ENCODE results near the gene MX1. TPM values are rescaled to one million over a fixed set of nuclear protein-coding genes. Genes with fewer than 3 reads are reported as not detected.

The MX1 gene
- total RNA-seq, 1 donor from 2014 or later, result 3.3 TPM

DNA sequence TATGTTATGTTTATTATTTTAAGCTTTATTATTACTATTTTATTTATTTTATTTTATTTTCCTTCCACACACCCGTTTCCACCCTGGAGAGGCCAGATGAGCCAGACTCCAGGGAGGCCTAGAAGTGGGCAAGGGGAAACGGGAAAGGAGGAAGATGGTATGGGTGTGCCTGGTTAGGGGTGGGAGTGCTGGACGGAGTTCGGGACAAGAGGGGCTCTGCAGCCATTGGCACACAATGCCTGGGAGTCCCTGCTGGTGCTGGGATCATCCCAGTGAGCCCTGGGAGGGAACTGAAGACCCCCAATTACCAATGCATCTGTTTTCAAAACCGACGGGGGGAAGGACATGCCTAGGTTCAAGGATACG is 468 bp upstream of the MX1 start:
- TF ChIP-seq, protein P1, sequence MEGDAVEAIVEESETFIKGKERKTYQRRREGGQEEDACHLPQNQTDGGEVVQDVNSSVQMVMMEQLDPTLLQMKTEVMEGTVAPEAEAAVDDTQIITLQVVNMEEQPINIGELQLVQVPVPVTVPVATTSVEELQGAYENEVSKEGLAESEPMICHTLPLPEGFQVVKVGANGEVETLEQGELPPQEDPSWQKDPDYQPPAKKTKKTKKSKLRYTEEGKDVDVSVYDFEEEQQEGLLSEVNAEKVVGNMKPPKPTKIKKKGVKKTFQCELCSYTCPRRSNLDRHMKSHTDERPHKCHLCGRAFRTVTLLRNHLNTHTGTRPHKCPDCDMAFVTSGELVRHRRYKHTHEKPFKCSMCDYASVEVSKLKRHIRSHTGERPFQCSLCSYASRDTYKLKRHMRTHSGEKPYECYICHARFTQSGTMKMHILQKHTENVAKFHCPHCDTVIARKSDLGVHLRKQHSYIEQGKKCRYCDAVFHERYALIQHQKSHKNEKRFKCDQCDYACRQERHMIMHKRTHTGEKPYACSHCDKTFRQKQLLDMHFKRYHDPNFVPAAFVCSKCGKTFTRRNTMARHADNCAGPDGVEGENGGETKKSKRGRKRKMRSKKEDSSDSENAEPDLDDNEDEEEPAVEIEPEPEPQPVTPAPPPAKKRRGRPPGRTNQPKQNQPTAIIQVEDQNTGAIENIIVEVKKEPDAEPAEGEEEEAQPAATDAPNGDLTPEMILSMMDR (conservative IDR thresholded peaks at IDR 0.05), result no peak
- Mint-ChIP-seq H3K36me3 (ENCODE audit: low read depth) (no peaks in the 10 kb centered on the region), H3K4me1 (peaks cover 8% of the 10 kb centered on the region), H3K4me3 (no peak overlapping the region), H3K27ac (ENCODE audit: unreplicated experiment) (no peak overlapping the region), H3K27me3 (ENCODE audit: low read depth) (peaks cover 41% of the 10 kb centered on the region), H3K9me3 (no peaks in the 10 kb centered on the region)
- DNase-seq (ENCODE audit: low read depth, low spot score), result no peak

DNA sequence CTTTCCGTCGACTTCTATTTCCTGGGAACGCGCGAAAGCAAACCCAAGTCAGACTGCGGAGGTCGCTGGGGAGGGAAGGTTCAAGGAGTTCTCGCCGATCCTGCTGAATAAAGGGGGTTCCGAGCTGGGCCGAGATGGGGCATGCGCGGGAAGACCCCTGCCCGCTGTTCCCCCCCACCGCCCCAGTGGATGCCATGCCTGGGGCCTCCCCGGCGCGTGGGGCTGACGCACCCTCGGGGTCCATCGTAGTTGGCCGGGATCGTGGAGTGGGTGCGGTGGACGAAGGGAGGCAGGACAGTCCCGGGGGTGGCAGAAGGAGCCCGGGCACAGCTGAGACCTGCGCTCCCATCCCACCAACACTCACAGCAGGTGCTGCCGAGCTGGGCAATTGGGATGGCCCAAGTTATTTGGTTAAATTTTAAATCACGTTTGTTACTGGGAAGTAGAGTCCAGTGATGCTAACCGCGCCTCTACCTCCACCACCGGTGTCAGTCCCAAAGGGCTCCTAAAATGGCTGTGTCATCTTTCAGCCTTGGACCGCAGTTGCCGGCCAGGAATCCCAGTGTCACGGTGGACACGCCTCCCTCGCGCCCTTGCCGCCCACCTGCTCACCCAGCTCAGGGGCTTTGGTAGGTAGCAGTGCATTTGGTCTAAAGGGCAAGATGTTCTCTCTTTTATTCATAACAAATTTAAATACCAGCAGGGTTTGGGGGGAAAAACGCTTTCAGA is 801 bp downstream of the MX1 start:
- no peaks in the 10 kb centered on the region for H3K9me3 Mint-ChIP-seq
- peaks cover 41% of the 10 kb centered on the region for H3K27me3 Mint-ChIP-seq (ENCODE audit: low read depth)
- no peak for DNase-seq (ENCODE audit: low read depth, low spot score)
- H3K27ac Mint-ChIP-seq (ENCODE audit: unreplicated experiment), result no peak overlapping the region
- peak overlapping the region; percentile 23 for H3K4me3 Mint-ChIP-seq
- H3K36me3 Mint-ChIP-seq (ENCODE audit: low read depth), result no peaks in the 10 kb centered on the region
- H3K4me1 Mint-ChIP-seq, result no peaks in the 10 kb centered on the region
- TF ChIP-seq, protein P1 (conservative IDR thresholded peaks at IDR 0.05), result no peak

DNA sequence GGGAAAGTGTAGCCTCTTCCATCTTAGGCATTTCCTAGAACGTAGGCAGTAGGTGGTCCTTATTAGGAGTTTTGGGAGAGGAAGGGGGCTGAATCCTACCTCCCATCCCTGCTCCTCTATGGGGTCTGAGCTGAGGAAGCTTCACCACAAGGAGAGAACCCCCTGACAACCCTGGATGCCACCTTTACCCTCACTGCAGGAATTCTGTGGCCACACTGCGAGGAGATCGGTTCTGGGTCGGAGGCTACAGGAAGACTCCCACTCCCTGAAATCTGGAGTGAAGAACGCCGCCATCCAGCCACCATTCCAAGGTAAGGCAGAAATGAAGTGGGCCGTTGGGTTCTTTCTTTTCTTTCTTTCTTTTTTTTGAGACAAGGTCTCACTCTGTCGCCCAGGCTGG is 1.5 kb downstream of the MX1 start:
- no peaks in the 10 kb centered on the region for H3K4me1 Mint-ChIP-seq
- H3K27me3 Mint-ChIP-seq (ENCODE audit: low read depth), result peaks cover 41% of the 10 kb centered on the region
- no peaks in the 10 kb centered on the region for H3K9me3 Mint-ChIP-seq
- H3K27ac Mint-ChIP-seq (ENCODE audit: unreplicated experiment), result no peak overlapping the region
- no peak for DNase-seq (ENCODE audit: low read depth, low spot score)
- H3K4me3 Mint-ChIP-seq, result no peak overlapping the region
- TF ChIP-seq, protein P1 (conservative IDR thresholded peaks at IDR 0.05), result no peak
- H3K36me3 Mint-ChIP-seq (ENCODE audit: low read depth), result no peaks in the 10 kb centered on the region

DNA sequence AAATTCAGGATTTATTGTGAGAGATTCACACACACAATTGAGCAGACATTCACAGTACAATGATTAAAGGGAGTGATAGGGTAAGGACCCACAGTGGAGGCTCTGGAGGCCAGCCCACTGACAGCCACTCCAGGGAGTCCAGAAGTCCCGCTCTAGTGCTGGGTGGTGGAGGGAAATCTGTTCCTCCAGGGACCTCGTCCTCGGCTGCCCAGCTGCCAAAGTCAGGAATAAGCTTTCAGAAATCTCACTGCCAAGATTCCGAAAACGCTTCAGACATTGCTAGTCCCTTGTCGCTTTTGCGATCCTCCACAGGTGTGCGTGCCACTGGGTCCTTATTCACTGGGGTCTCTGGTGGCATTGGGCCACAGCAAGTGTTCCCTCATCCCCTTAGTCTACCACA is 2.3 kb downstream of the MX1 start:
- Mint-ChIP-seq H3K27me3 (ENCODE audit: low read depth) (peaks cover 41% of the 10 kb centered on the region), H3K27ac (ENCODE audit: unreplicated experiment) (no peak overlapping the region), H3K36me3 (ENCODE audit: low read depth) (peaks cover under 1% of the 10 kb centered on the region), H3K9me3 (no peaks in the 10 kb centered on the region), H3K4me1 (no peaks in the 10 kb centered on the region), H3K4me3 (no peak overlapping the region)
- TF ChIP-seq, protein P1 (conservative IDR thresholded peaks at IDR 0.05), result no peak
- no peak for DNase-seq (ENCODE audit: low read depth, low spot score)

DNA sequence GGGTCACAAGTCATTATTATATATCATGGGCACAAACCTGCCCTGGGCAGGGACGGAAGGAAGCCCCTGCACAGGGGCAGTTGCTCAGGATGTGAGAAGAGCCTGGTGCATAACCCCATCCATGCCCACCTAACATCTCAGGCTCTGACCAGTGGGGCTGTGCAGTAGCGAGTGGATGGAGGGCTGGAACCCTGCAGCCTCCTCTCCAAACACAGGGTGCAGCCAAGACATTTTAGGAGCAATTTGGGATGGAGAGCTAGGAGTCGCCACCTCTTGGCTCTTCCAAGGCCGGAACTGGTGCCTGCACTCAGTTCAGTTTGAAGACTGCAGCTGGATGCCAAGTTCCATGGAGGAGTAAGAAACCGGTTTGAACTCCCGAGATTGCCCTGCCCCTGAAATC is 2.8 kb downstream of the MX1 start:
- Mint-ChIP-seq H3K4me3 (no peak overlapping the region), H3K27ac (ENCODE audit: unreplicated experiment) (no peak overlapping the region), H3K36me3 (ENCODE audit: low read depth) (peaks cover 3% of the 10 kb centered on the region), H3K4me1 (no peaks in the 10 kb centered on the region), H3K27me3 (ENCODE audit: low read depth) (peaks cover 41% of the 10 kb centered on the region), H3K9me3 (no peaks in the 10 kb centered on the region)
- TF ChIP-seq, protein P1 (conservative IDR thresholded peaks at IDR 0.05), result no peak
- no peak for DNase-seq (ENCODE audit: low read depth, low spot score)
